GM18526 (cell line): Measurements from ENCODE around the gene NSMCE4A.

Experiments
- POLR2A ChIP-seq: IDR thresholded peaks from 3 replicates; pipeline ENCODE4 v1.6.1; 2011; ENCODE audit not compliant: insufficient read length; ENCODE audit errors: extremely low read depth

NSMCE4A gene

DNA sequence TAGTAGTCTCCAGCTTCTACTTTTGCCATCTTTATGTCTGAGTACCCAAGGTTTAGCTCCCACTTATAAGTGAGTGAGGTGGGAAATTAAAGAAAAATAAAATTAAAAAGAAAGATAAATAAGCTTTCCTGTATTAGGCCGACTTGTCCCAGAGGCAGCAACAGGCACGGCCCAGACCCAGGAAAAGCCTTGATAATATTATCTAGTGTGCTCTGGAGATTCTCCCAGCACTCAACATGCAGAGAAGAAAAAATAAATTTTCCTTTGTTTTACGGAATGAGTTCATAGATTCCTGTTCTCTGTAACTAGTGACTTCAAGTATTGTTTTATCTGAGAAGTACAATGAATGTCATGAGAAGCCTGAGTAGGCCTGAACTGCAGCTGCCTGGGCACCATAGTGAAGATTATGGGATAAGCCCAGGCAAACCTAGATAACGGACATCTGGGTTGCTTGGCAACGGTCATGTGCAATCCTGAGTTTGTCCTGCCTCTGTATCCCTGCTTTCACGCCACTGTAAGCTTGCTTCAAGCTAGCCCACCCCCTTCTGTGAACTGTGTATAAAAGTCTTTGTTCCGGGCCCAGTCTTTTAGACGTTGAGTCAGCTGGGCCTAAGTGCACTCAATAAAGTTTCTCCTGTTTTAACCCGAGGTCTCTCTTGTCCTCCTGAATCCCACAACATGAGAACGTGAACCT, 53.6 kb downstream of the NSMCE4A start:
- no peak for TF ChIP-seq POLR2A

DNA sequence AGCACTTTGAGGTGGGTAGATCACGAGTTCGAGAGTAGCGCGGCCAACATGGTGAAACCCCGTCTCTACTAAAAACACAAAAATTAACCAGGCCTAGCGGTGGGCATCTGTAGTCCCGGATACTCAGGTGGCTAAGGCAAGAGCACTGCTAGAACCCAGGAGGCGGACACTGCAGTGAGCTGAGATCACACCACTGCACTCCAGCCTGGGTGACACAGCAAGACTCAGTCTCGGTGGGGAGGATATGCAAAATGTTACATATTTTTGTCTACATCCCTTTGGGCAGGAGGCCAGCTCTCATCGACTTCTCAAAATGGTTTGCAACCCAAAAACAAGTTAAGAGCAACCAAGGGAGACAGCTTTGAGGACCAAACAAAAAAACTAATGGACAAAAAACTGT, 55.4 kb downstream of the NSMCE4A start:
- no peak for TF ChIP-seq POLR2A

DNA sequence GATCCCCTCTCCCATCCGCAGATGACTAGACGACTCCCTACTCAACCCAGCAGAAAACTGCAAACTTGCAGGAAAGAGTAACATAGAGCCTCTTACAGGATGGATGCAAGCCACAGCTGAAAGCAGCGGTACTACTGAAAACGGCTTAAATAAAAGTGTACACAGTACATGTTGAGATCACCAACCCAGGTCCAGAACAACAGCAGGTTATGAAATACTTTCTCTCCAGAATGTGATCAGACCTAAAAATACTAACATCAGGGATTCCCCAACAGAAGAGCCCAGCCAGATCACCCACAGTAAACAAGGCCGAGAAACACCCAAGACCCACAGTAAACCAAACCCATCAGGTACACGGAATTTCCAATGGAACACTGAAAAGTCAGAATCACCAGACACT, 60.4 kb downstream of the NSMCE4A start:
- TF ChIP-seq POLR2A, result no peak

DNA sequence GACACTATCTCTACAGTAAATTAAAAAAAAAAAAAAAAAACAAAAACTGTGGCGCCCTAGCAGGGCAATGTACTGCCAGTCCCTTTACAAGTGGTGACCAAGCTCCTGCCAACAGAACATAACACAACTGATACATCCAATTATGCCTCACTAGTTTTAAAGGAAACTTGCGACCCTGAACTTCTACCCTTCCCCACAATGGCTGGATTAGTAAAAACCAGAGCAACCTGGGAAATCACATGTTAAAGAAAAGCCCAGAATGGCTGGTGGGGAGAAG, 63.7 kb downstream of the NSMCE4A start:
- no peak for TF ChIP-seq POLR2A

DNA sequence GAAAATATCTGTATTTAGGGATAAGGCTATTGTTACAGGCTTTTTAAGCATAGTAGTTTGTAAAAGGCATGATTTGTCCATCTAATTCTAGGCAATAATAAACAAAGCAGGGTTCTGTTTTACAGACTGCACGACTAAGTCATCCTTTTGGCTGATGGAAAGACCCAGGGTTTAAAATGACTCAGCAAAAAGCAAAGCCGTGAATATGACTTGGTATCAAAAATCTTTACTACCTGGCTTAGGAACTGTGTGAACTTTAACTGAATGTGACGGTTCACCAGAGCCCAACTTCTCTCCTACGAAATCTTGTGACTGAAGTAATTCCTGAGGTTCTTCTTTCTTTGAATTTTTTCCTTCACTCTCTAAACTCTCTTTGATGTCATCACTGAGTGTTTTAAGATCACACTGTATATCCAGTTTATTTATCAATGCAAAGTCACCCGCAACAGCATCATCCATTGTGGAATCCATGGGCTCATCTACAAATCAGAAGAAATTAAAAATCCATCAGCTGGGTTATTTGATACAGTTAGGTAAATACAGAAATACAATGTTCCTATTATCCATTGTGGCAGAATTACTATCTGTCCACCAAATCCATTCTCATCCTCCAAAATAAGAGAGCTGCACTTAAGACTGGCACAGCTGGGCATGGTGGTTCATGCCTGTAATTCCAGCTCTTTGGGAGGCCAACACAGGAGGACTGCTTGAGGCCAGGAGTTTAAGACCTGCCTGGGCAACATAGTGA, 64.2 kb downstream of the NSMCE4A start:
- no peak for TF ChIP-seq POLR2A
